CD4-positive, alpha-beta memory T cell (primary cell): ENCODE measurements around the gene HPSE2. TPM values are rescaled to one million over a fixed set of nuclear protein-coding genes. Genes with fewer than 3 reads are reported as not detected.
"Not testable (repeated sequence)": the region's sequence is repeated elsewhere in the genome, so short reads cannot be mapped to it uniquely, and the experiment has no call there.

ENCODE experiments used
- CTCF ChIA-PET: fragments of 350-600 bp; sonication (Branson Sonifier 250); formaldehyde crosslinking; loops from one replicate; lab custom pipeline; 2021; ENCODE audit warnings: inconsistent platforms; ENCODE audit not compliant: partially characterized antibody; lab: Charles Lee
- POLR2A ChIA-PET: fragments of 350-600 bp; sonication (Branson Sonifier 250); formaldehyde crosslinking; loops from one replicate; lab custom pipeline; 2021; ENCODE audit not compliant: partially characterized antibody; lab: Charles Lee
- DNase-seq, 5 donors: peaks; one replicate each; pipeline versions ENCODE4 v3.0.0 to v3.0.0-alpha.2; 2020 to 2022; ENCODE audit warnings: mixed read lengths in 1 of 5
- H3K27ac ChIP-seq: one replicate; pipeline ENCODE4 v1.7.0; 2013; ENCODE audit warnings: low read depth, low read length
- H3K27me3 ChIP-seq: 2 replicates; pipeline ENCODE4 v1.7.0; 2013; ENCODE audit warnings: mild to moderate bottlenecking, low read length, moderate library complexity; ENCODE audit not compliant: insufficient read depth
- H3K36me3 ChIP-seq: 2 replicates; pipeline ENCODE4 v1.7.0; 2013; ENCODE audit warnings: mild to moderate bottlenecking, low read length, moderate library complexity; ENCODE audit not compliant: insufficient read depth
- H3K4me1 ChIP-seq: 2 replicates; pipeline ENCODE4 v1.7.0; 2013; ENCODE audit warnings: mild to moderate bottlenecking, low read length, moderate library complexity; ENCODE audit not compliant: insufficient read depth
- H3K4me3 ChIP-seq, 2 donors: one replicate each; pipeline ENCODE4 v1.7.0; 2013; ENCODE audit warnings: low read length in 2 of 2, mild to moderate bottlenecking in 1 of 2
- H3K9me3 ChIP-seq, 2 donors: one replicate each; pipeline ENCODE4 v1.7.0; 2013; ENCODE audit warnings: low read length in 2 of 2, control low read depth in 1 of 2; ENCODE audit not compliant: control insufficient read depth in 1 of 2
- H3K27ac Mint-ChIP-seq, 7 donors: one replicate each; pipeline ENCODE4 v1.8.0; 2020 to 2021; ENCODE audit warnings: mixed read lengths in 7 of 7, mild to moderate bottlenecking in 6 of 7, inconsistent platforms in 3 of 7, moderate library complexity in 3 of 7
- H3K27me3 Mint-ChIP-seq, 2 donors: one replicate each; pipeline ENCODE4 v1.8.0; 2020 to 2021; ENCODE audit warnings: mixed read lengths in 2 of 2
- H3K36me3 Mint-ChIP-seq, 2 donors: one replicate each; pipeline ENCODE4 v1.8.0; 2020 to 2021; ENCODE audit warnings: mixed read lengths in 2 of 2, inconsistent platforms in 1 of 2, mild to moderate bottlenecking in 1 of 2
- H3K4me1 Mint-ChIP-seq, 4 donors: one replicate each; pipeline ENCODE4 v1.8.0; 2020 to 2021; ENCODE audit warnings: mixed read lengths in 4 of 4, mild to moderate bottlenecking in 1 of 4
- H3K4me3 Mint-ChIP-seq, 8 donors: one replicate each; pipeline ENCODE4 v1.8.0; 2020 to 2021; ENCODE audit warnings: mixed read lengths in 8 of 8, mild to moderate bottlenecking in 7 of 8, moderate library complexity in 6 of 8, inconsistent platforms in 3 of 8
- H3K9me3 Mint-ChIP-seq, 8 donors: one replicate each; pipeline ENCODE4 v1.8.0; 2020 to 2021; ENCODE audit warnings: mixed read lengths in 8 of 8, mild to moderate bottlenecking in 5 of 8, inconsistent platforms in 3 of 8, moderate library complexity in 1 of 8
- intact Hi-C: fragments of 100-400 bp; cut with micrococcal nuclease; formaldehyde crosslinking; loops from one replicate; pipeline ENCODE4 v1.15.1; 2023
- polyA plus RNA-seq, 2 donors: library from polyadenylated mRNA; unstranded; fragments of 300-500 nt; fragmentation: Illumina TruSeq; gene quantifications; one replicate each; pipeline ENCODE4 v1.2.3, GENCODE V29; 2021
- total RNA-seq, 2 experiments: library from RNA; stranded (reverse); gene quantifications; one replicate each; pipeline ENCODE4 v1.2.3, GENCODE V29; 2021

Gene HPSE2
- total and polyA plus RNA-seq, 4 experiments from 2014 or later, result 0.09 to 0.12 TPM; not detected in 2

GRCh38 chr10:99005254-99005653 lies 230.4 kb downstream of the HPSE2 start:
- Histone ChIP-seq H3K4me3 (no peak overlapping the region), H3K27ac (no peak overlapping the region), H3K27me3 (no peaks in the 10 kb centered on the region), H3K4me1 (no peaks in the 10 kb centered on the region), H3K9me3 (peaks cover 0 to 11% of the 10 kb centered on the region in 2 donors), H3K36me3 (no peaks in the 10 kb centered on the region)
- H3K36me3 Mint-ChIP-seq, result no peaks in the 10 kb centered on the region
- no peak overlapping the region for H3K27ac Mint-ChIP-seq
- CTCF ChIA-PET, result no interaction called here
- peak overlapping the region in 1 of 8 donors; percentile 28 for H3K4me3 Mint-ChIP-seq
- H3K9me3 Mint-ChIP-seq, result peaks cover 3 to 31% (median 18%) of the 10 kb centered on the region in 8 donors
- POLR2A ChIA-PET, result no interaction called here
- DNase-seq, result no peak
- intact Hi-C loops, result no loop called here
- peaks cover 0 to 2% of the 10 kb centered on the region in 2 donors for H3K27me3 Mint-ChIP-seq
- H3K4me1 Mint-ChIP-seq, result no peaks in the 10 kb centered on the region

GRCh38 chr10:99004738-99005137 lies 230.9 kb downstream of the HPSE2 start:
- intact Hi-C loops, result no loop called here
- Mint-ChIP-seq H3K27me3 (peaks cover 0 to 2% of the 10 kb centered on the region in 2 donors), H3K27ac (no peak overlapping the region), H3K36me3 (no peaks in the 10 kb centered on the region), H3K4me1 (no peaks in the 10 kb centered on the region), H3K9me3 (peaks cover 3 to 31% (median 18%) of the 10 kb centered on the region in 8 donors), H3K4me3 (no peak overlapping the region)
- Histone ChIP-seq H3K36me3 (no peaks in the 10 kb centered on the region), H3K4me3 (no peak overlapping the region), H3K27me3 (no peaks in the 10 kb centered on the region), H3K9me3 (peaks cover 0 to 11% of the 10 kb centered on the region in 2 donors), H3K27ac (no peak overlapping the region), H3K4me1 (no peaks in the 10 kb centered on the region)
- DNase-seq, result no peak
- ChIA-PET POLR2A (no interaction called here), CTCF (no interaction called here)

- POLR2A ChIA-PET, result no interaction called here
- no peaks in the 10 kb centered on the region for H3K36me3 ChIP-seq
Observed at GRCh38 chr10:99002392-99002791, 233.3 kb downstream of the HPSE2 start.

GRCh38 chr10:98997596-98997995 lies 238.1 kb downstream of the HPSE2 start:
- Mint-ChIP-seq H3K9me3 (peaks cover 0 to 2% (median 0%) of the 10 kb centered on the region in 8 donors), H3K4me1 (no peaks in the 10 kb centered on the region), H3K4me3 (no peak overlapping the region), H3K36me3 (no peaks in the 10 kb centered on the region), H3K27me3 (no peaks in the 10 kb centered on the region), H3K27ac (no peak overlapping the region)
- no peak overlapping the region for H3K4me3 ChIP-seq
- no peak for DNase-seq
- POLR2A ChIA-PET, result no interaction called here
- H3K9me3 ChIP-seq, result no peaks in the 10 kb centered on the region
- no peak overlapping the region for H3K27ac ChIP-seq
- CTCF ChIA-PET, result no interaction called here
- intact Hi-C loops, result no loop called here
- no peaks in the 10 kb centered on the region for H3K36me3 ChIP-seq
- no peaks in the 10 kb centered on the region for H3K4me1 ChIP-seq
- no peaks in the 10 kb centered on the region for H3K27me3 ChIP-seq

More at GRCh38 chr10:99002392-99002791, 233.3 kb downstream of the HPSE2 start:
- peaks cover 3 to 30% (median 17%) of the 10 kb centered on the region in 8 donors for H3K9me3 Mint-ChIP-seq
- no peaks in the 10 kb centered on the region for H3K4me1 Mint-ChIP-seq
- Histone ChIP-seq H3K27ac (no peak overlapping the region), H3K9me3 (peaks cover 0 to 11% of the 10 kb centered on the region in 2 donors), H3K4me1 (no peaks in the 10 kb centered on the region), H3K4me3 (no peak overlapping the region), H3K27me3 (no peaks in the 10 kb centered on the region)
- H3K27ac Mint-ChIP-seq, result no peak overlapping the region
- CTCF ChIA-PET, result no interaction called here
- no peaks in the 10 kb centered on the region for H3K27me3 Mint-ChIP-seq
- DNase-seq, result no peak
- H3K36me3 Mint-ChIP-seq, result no peaks in the 10 kb centered on the region
- intact Hi-C loops, result no loop called here
- no peak overlapping the region for H3K4me3 Mint-ChIP-seq

GRCh38 chr10:98994030-98994429 lies 241.6 kb downstream of the HPSE2 start:
- Histone ChIP-seq H3K9me3 (no peaks in the 10 kb centered on the region), H3K27me3 (no peaks in the 10 kb centered on the region), H3K36me3 (no peaks in the 10 kb centered on the region), H3K27ac (no peak overlapping the region), H3K4me1 (no peaks in the 10 kb centered on the region), H3K4me3 (no peak overlapping the region)
- Mint-ChIP-seq H3K4me1 (no peaks in the 10 kb centered on the region), H3K27ac (no peak overlapping the region), H3K4me3 (no peak overlapping the region), H3K9me3 (no peaks in the 10 kb centered on the region), H3K36me3 (no peaks in the 10 kb centered on the region), H3K27me3 (no peaks in the 10 kb centered on the region)
- ChIA-PET CTCF (interaction anchor here (0.5 kb wide), 1 partner anchor 90 kb away, joined by 4 read pairs; no protein-coding TSS in a partner anchor), POLR2A (no interaction called here)
- intact Hi-C loops, result no loop called here
- DNase-seq, result no peak

GRCh38 chr10:98983751-98984150 lies 251.9 kb downstream of the HPSE2 start:
- POLR2A ChIA-PET, DNase-seq, H3K36me3 Mint-ChIP-seq: not testable (repeated sequence)

GRCh38 chr10:98980353-98980752 lies 255.3 kb downstream of the HPSE2 start:
- Mint-ChIP-seq H3K27ac (no peak overlapping the region), H3K4me3 (no peak overlapping the region), H3K36me3 (no peaks in the 10 kb centered on the region), H3K4me1 (no peaks in the 10 kb centered on the region), H3K9me3 (peaks cover 0 to 8% (median 2%) of the 10 kb centered on the region in 8 donors), H3K27me3 (no peaks in the 10 kb centered on the region)
- no peaks in the 10 kb centered on the region for H3K4me1 ChIP-seq
- H3K36me3 ChIP-seq, result no peaks in the 10 kb centered on the region
- intact Hi-C loops, result no loop called here
- no peak for DNase-seq
- H3K27ac ChIP-seq, result no peak overlapping the region
- ChIA-PET CTCF (no interaction called here), POLR2A (no interaction called here)
- H3K9me3 ChIP-seq, result no peaks in the 10 kb centered on the region
- no peaks in the 10 kb centered on the region for H3K27me3 ChIP-seq
- no peak overlapping the region for H3K4me3 ChIP-seq

More at GRCh38 chr10:98983751-98984150, 251.9 kb downstream of the HPSE2 start:
- H3K9me3 ChIP-seq, CTCF ChIA-PET, H3K36me3 ChIP-seq, H3K27me3 Mint-ChIP-seq, H3K27me3 ChIP-seq, H3K27ac Mint-ChIP-seq, H3K4me3 ChIP-seq, H3K27ac ChIP-seq, H3K9me3 Mint-ChIP-seq, intact Hi-C loops, H3K4me1 Mint-ChIP-seq, H3K4me3 Mint-ChIP-seq, H3K4me1 ChIP-seq: not testable (repeated sequence)

GRCh38 chr10:98971464-98971863 lies 264.2 kb downstream of the HPSE2 start:
- Mint-ChIP-seq H3K4me1 (no peaks in the 10 kb centered on the region), H3K27me3 (no peaks in the 10 kb centered on the region), H3K9me3 (peaks cover 0 to 3% (median 0%) of the 10 kb centered on the region in 8 donors), H3K27ac (no peak overlapping the region), H3K36me3 (no peaks in the 10 kb centered on the region), H3K4me3 (no peak overlapping the region)
- Histone ChIP-seq H3K36me3 (no peaks in the 10 kb centered on the region), H3K4me1 (no peaks in the 10 kb centered on the region), H3K27ac (no peak overlapping the region), H3K27me3 (no peaks in the 10 kb centered on the region), H3K9me3 (no peaks in the 10 kb centered on the region), H3K4me3 (no peak overlapping the region)
- CTCF ChIA-PET, result no interaction called here
- no peak for DNase-seq
- intact Hi-C loops, result no loop called here
- POLR2A ChIA-PET, result no interaction called here
